Esophagus mucosa (tissue), 1 donor: Measurements from ENCODE around the gene FGD6. TPM values are rescaled to one million over a fixed set of nuclear protein-coding genes. Genes with fewer than 3 reads are reported as not detected.

Experiments
- ATAC-seq: fragments of 200-7000 bp; cut with Tn5 transposase; one replicate; pipeline ENCODE4 v1.9.1; 2020
- total RNA-seq: library from RNA; stranded (reverse); gene quantifications from one replicate; pipeline ENCODE4 v1.2.4, GENCODE V29; 2023
- donor health status: DM: yes; HTN: yes; CAD: no.

FGD6 gene
- total RNA-seq, 1 donor from 2014 or later: 10.8 TPM

- no peak for ATAC-seq
Measured at GRCh38 chr12:95083471-95083870, 133.8 kb downstream of the FGD6 start.

- ATAC-seq: no peak
Measured at GRCh38 chr12:95077341-95077740, 139.9 kb downstream of the FGD6 start.

GRCh38 chr12:95074766-95075165 lies 142.5 kb downstream of the FGD6 start:
- no peak for ATAC-seq

GRCh38 chr12:95073698-95074520 lies 143.4 kb downstream of the FGD6 start:
- ATAC-seq: no peak

- ATAC-seq: peak; percentile 97
Measured at GRCh38 chr12:95072900-95073697, 144.2 kb downstream of the FGD6 start, which contains the start of gene NR2C1. Gene NR2C1 (minus strand): TSS chr12:95073618. CDS start chr12:95067384, 6,234 bp downstream.

GRCh38 chr12:95070378-95070777 lies 146.9 kb downstream of the FGD6 start:
- ATAC-seq: no peak

- peak; percentile 42 for ATAC-seq
Measured at GRCh38 chr12:95066091-95066855, 151.0 kb downstream of the FGD6 start.

- no peak for ATAC-seq
Measured at GRCh38 chr12:95060951-95061350, 156.3 kb downstream of the FGD6 start.

GRCh38 chr12:95059984-95060383 lies 157.3 kb downstream of the FGD6 start:
- ATAC-seq: no peak

GRCh38 chr12:95057424-95057823 lies 159.8 kb downstream of the FGD6 start:
- ATAC-seq: no peak

- no peak for ATAC-seq
Measured at GRCh38 chr12:95055057-95055456, 162.2 kb downstream of the FGD6 start.

- ATAC-seq: no peak
Measured at GRCh38 chr12:95054206-95054605, 163.1 kb downstream of the FGD6 start.

GRCh38 chr12:95051241-95051640 lies 166.0 kb downstream of the FGD6 start:
- ATAC-seq: no peak

- ATAC-seq: no peak
Measured at GRCh38 chr12:95037906-95038305, 179.4 kb downstream of the FGD6 start.

GRCh38 chr12:95034750-95035149 lies 182.5 kb downstream of the FGD6 start:
- no peak for ATAC-seq

Other genes with a start within 250 kb of the FGD6 start
- 91.3 TPM for gene NDUFA12, start 213.8 kb downstream of the FGD6 start, total RNA-seq
- gene NR2C1, start 143.8 kb downstream of the FGD6 start, total RNA-seq: 13.0 TPM
- 49.9 TPM for gene VEZT, start 340 bp upstream of the FGD6 start, total RNA-seq